Uterus (tissue), 4 donors: ENCODE data around the gene ADAMTSL5. TPM values are rescaled to one million over a fixed set of nuclear protein-coding genes. Genes with fewer than 3 reads are reported as not detected.
A peak's percentile ranks its signal among the peaks of the same experiment; 100 is the strongest.
"Not testable (repeated sequence)": the region's sequence is repeated elsewhere in the genome, so short reads cannot be mapped to it uniquely, and the experiment has no call there.

Experiments
- DNase-seq, 2 donors: peaks; one replicate each; pipeline ENCODE4 v3.0.0-alpha.2; 2019 to 2020
- H3K27ac ChIP-seq, 2 donors: fragments of 200-600 bp; sonication (generic); 1 replicate in 1 of 2; 2 replicates in 1 of 2; pipeline ENCODE4 v1.5.1; 2016 to 2018
- H3K27me3 ChIP-seq, 2 donors: fragments of 200-600 bp; sonication (generic); one replicate each; pipeline ENCODE4 v1.5.1; 2018 to 2019; ENCODE audit warnings: control low read depth in 1 of 2
- H3K36me3 ChIP-seq, 2 donors: fragments of 200-600 bp; sonication (generic); one replicate each; pipeline ENCODE4 v1.5.1; 2019; ENCODE audit warnings: control low read depth in 1 of 2
- H3K4me1 ChIP-seq, 2 donors: fragments of 200-600 bp; sonication (generic); one replicate each; pipeline ENCODE4 v1.5.1; 2018 to 2019; ENCODE audit warnings: control low read depth in 1 of 2
- H3K4me3 ChIP-seq, 2 donors: fragments of 200-600 bp; sonication (generic); 1 replicate in 1 of 2; 2 replicates in 1 of 2; pipeline ENCODE4 v1.5.1; 2018 to 2019; ENCODE audit warnings: mild to moderate bottlenecking in 1 of 2
- H3K9me3 ChIP-seq, 2 donors: fragments of 200-600 bp; sonication (generic); one replicate each; pipeline ENCODE4 v1.5.1; 2019; ENCODE audit warnings: control low read depth in 1 of 2
- POLR2A ChIP-seq, 2 donors: fragments of 450-650 bp; IDR thresholded peaks; one replicate each; pipeline ENCODE4 v1.6.1; 2016; ENCODE audit warnings: antibody characterized with exemption in 2 of 2, mild to moderate bottlenecking in 1 of 2, moderate library complexity in 1 of 2
- intact Hi-C: fragments of 100-400 bp; cut with DNase I; formaldehyde crosslinking; loops from one replicate; pipeline ENCODE4 v1.15.1; 2023; ENCODE audit warnings: low total_unique reads
- total RNA-seq, 4 donors: library from RNA; depleted of rRNA in 3 of 4; stranded (reverse); fragments of >200 nt in 3 of 4; gene quantifications; one replicate each; pipeline versions ENCODE4 v1.1.0 to v1.2.4, GENCODE V29; 2014 to 2023
- TF ChIP-seq, protein P1 (sequence below), 4 experiments: fragments of 200-600 bp in 2 of 4; fragments of 450-650 bp in 2 of 4; sonication (generic) in 2 of 4; IDR thresholded peaks; one replicate each; pipeline ENCODE4 v1.5.1; 2016 to 2019; ENCODE audit warnings: antibody characterized with exemption in 4 of 4, mild to moderate bottlenecking in 2 of 4, moderate library complexity in 1 of 4
- donor health status: DM: yes; HTN: yes; CAD: no.

The ADAMTSL5 gene
- total RNA-seq, 4 donors from 2014 or later, result 3.5 to 39.4 (median 12.6) TPM

DNA sequence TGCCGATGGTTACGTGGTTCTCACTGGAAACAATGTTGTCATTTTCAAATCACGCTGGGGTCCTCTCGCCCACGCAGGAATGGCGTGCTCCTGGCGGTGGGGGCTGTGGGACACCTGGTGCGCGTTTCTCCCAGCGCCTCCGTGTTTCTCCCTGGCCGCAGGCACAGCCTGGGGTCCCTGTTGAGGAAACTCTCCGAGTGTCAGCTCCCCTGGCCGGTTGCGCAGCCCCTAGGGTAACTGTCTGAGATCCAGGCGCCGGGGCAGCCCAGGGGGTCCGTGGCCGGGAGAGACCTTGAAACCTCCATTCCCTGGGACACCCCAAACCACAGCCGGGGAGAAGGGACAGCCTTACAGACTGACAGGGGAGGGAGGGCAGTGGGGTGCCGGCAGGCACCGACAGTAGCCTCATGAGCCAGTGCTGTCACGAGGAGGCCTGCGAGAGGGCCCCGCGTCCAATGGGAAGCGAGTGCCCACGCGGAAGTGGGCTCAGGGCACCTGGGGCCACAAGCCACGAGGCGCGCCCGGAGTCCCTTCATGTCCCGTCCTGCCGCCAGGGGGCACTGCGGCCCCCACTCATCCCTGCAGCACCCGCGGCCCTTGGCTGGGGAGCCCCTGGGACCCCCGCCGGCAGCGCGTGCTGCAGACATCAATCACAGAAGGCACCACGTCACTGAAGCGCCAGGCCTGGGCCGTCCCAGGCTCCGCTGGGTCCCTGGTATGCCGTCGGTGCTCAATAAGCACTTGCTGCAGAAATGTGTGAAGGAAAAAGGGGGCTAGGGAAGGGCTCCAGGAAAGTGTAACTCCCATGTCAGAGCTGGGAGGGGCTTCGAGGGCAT, 9.5 kb downstream of the ADAMTSL5 start:
- Histone ChIP-seq H3K27ac (no peak overlapping the region), H3K9me3 (no peaks in the 10 kb centered on the region), H3K27me3 (no peaks in the 10 kb centered on the region), H3K4me3 (no peak overlapping the region), H3K36me3 (no peaks in the 10 kb centered on the region), H3K4me1 (peaks cover 0 to 6% of the 10 kb centered on the region in 2 donors)
- intact Hi-C loops, result no loop called here
- peak in 1 of 2 donors; percentile 61 for DNase-seq
- TF ChIP-seq, protein P1, sequence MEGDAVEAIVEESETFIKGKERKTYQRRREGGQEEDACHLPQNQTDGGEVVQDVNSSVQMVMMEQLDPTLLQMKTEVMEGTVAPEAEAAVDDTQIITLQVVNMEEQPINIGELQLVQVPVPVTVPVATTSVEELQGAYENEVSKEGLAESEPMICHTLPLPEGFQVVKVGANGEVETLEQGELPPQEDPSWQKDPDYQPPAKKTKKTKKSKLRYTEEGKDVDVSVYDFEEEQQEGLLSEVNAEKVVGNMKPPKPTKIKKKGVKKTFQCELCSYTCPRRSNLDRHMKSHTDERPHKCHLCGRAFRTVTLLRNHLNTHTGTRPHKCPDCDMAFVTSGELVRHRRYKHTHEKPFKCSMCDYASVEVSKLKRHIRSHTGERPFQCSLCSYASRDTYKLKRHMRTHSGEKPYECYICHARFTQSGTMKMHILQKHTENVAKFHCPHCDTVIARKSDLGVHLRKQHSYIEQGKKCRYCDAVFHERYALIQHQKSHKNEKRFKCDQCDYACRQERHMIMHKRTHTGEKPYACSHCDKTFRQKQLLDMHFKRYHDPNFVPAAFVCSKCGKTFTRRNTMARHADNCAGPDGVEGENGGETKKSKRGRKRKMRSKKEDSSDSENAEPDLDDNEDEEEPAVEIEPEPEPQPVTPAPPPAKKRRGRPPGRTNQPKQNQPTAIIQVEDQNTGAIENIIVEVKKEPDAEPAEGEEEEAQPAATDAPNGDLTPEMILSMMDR (IDR thresholded peaks at IDR 0.05), result peak; percentile 54 to 72 (median 64)
- TF ChIP-seq POLR2A (IDR thresholded peaks at IDR 0.05), result no peak

DNA sequence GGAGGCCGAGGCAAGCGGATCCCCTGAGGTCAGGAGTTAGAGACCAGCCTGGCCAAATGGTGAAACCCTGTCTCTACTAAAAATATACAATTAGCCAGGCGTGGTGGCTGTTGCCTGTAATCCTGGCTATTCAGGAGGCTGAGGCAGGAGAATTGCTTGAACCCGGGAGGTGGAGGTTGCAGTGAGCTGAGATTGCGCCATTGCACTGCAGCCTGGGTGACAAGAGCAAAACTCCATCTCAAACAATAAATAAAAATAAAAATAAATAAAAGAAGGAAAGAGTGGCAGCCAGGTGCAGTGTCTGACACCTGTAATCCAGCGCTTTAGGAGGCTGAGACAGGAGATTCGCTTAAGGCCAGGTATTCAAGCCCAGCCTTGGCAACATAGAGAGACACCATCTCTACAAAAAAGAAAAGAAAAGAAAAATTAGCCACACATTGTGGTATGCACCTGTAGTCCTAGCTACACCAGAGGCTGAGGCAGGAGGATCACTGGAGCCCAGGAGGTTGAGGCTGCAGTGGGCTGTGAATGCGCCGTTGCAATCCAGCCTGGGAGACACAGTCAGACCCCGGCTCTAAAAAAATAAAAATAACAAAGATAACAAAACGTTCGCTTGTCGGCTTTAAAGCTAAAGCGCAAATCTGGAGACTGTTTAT, 10.3 kb downstream of the ADAMTSL5 start:
- H3K4me3 ChIP-seq, result no peak overlapping the region
- no peaks in the 10 kb centered on the region for H3K36me3 ChIP-seq

DNA sequence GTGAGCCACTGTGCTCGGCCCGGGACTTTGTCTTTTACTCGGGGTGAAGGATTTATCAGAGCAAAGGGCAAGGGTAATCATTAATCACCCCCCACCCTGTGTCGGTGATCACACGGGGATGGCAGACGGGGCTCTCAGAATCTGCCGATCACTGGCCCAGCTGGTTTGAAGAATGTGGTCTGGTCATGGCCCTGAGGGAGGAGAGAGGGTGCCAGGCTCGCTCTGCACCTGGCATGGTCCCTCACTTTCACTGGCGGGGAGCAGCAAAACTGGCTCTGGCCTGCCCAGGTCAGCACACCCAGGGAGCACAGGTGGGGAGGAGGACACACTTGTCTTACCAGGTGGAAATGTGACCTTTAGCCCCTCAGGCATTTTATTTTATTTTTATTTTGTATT, 11.6 kb downstream of the ADAMTSL5 start:
- no peaks in the 10 kb centered on the region for H3K27me3 ChIP-seq
- H3K4me1 ChIP-seq, result peaks cover 0 to 6% of the 10 kb centered on the region in 2 donors
- no peaks in the 10 kb centered on the region for H3K36me3 ChIP-seq
- TF ChIP-seq, protein P1 (IDR thresholded peaks at IDR 0.05), result no peak
- no peak for TF ChIP-seq POLR2A (IDR thresholded peaks at IDR 0.05)
- H3K9me3 ChIP-seq, result no peaks in the 10 kb centered on the region
- no peak overlapping the region for H3K4me3 ChIP-seq
- intact Hi-C loops, result no loop called here
- H3K27ac ChIP-seq, result no peak overlapping the region
- DNase-seq, result no peak

More for the DNA sequence above, 10.3 kb downstream of the ADAMTSL5 start:
- Histone ChIP-seq H3K4me1 (peaks cover 0 to 6% of the 10 kb centered on the region in 2 donors), H3K9me3 (no peaks in the 10 kb centered on the region), H3K27ac (no peak overlapping the region), H3K27me3 (no peaks in the 10 kb centered on the region)
- DNase-seq, result no peak
- TF ChIP-seq, protein P1 (IDR thresholded peaks at IDR 0.05), result no peak
- TF ChIP-seq POLR2A (IDR thresholded peaks at IDR 0.05), result no peak
- intact Hi-C loops, result no loop called here

DNA sequence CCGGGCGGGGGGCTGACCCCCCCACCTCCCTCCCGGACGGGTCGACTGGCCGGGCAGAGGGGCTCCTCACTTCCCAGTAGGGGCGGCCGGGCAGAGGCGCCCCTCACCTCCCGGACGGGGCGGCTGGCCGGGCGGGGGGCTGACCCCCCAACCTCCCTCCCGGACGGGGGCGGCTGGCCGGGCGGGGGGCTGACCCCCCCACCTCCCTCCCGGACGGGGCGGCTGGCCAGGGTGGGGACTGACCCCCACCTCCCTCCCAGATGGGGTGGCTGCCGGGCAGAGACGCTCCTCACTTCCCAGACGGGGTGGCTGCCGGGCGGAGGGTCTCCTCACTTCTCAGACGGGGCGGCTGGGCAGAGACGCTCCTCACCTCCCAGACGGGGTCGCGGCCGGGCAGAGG, 13.6 kb downstream of the ADAMTSL5 start:
- H3K4me1 ChIP-seq, H3K36me3 ChIP-seq, H3K9me3 ChIP-seq, H3K27me3 ChIP-seq, intact Hi-C loops, H3K4me3 ChIP-seq, DNase-seq, H3K27ac ChIP-seq: not testable (repeated sequence)

DNA sequence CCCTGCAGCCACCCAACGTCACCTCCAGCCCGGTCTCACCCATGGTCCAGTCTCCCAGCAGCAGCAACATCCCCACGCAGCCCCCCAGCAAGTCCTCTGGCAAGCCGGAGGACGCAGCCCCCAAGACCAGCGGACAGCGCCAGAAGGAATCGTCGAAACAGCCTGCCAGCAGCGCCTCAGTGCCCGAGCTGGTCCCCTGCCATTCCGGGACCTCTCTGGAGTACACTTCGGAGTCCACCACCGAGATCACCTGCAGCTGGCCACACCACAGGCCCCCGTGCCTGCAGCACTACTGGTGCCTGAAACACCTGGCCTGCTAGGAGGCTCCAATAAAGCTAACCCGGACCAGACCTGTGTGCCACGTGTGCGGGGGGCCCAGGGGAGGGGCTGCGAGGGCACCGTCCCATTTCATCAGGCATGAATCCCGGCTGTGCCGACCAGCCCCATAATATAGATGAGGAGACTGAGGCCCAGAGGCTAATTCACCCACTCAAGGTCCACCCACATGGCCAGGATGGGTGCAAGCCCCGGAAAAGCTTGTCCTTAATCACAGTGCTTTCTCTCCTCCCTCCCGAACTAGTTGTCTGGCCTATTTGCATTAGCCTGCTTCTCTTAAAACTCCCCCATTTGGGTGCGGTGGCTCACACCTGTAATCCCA, 15.1 kb downstream of the ADAMTSL5 start:
- no peak for TF ChIP-seq POLR2A (IDR thresholded peaks at IDR 0.05)
- TF ChIP-seq, protein P1 (IDR thresholded peaks at IDR 0.05), result no peak
- Histone ChIP-seq H3K4me1 (no peaks in the 10 kb centered on the region), H3K36me3 (no peaks in the 10 kb centered on the region), H3K27me3 (no peaks in the 10 kb centered on the region), H3K4me3 (no peak overlapping the region), H3K27ac (no peak overlapping the region), H3K9me3 (no peaks in the 10 kb centered on the region)
- DNase-seq, result no peak
- intact Hi-C loops, result no loop called here
